HL-60/S4 treated with retinoic acid at 250 ng/mL for 4 days and 3 days (cell line): ENCODE data around the gene ARSG.
"Not testable (repeated sequence)": the region's sequence is repeated elsewhere in the genome, so short reads cannot be mapped to it uniquely, and the experiment has no call there.

ENCODE experiments used
- in situ Hi-C: fragments of 300-500 bp; cut with MboI; formaldehyde crosslinking; loops from 2 replicates; pipeline ENCODE4 v1.7.0; 2022; ENCODE audit warnings: low sequenced_read_pairs

ARSG gene

GRCh38 chr17:68290955-68291835 is at the start of gene ARSG, which contains the start of gene SLC16A6:
Gene ARSG, plus strand, starts transcription at chr17:68291495. Its CDS starts 15,999 bp downstream, at chr17:68307494.
Gene SLC16A6, minus strand, starts transcription at chr17:68291127. Its CDS starts 12,807 bp downstream, at chr17:68278320.
- in situ Hi-C loops = no loop called here

- in situ Hi-C loops = no loop called here
Observed at GRCh38 chr17:68246271-68247028, 44.8 kb upstream of the ARSG start.

- in situ Hi-C loops = no loop called here
Observed at GRCh38 chr17:68247445-68248198, 43.7 kb upstream of the ARSG start, which contains the start of gene AMZ2. Gene AMZ2, plus strand, starts transcription at chr17:68248043. Its CDS starts 2,145 bp downstream, at chr17:68250188.

GRCh38 chr17:68248199-68248825 is 43.0 kb upstream of the ARSG start:
- in situ Hi-C loops = no loop called here

GRCh38 chr17:68248891-68249290 is 42.4 kb upstream of the ARSG start:
- in situ Hi-C loops = no loop called here

- in situ Hi-C loops = no loop called here
Observed at GRCh38 chr17:68249354-68249765, 41.9 kb upstream of the ARSG start.

- in situ Hi-C loops = not testable (repeated sequence)
Observed at GRCh38 chr17:68253426-68253825, 37.9 kb upstream of the ARSG start.

GRCh38 chr17:68255151-68255550 is 36.1 kb upstream of the ARSG start:
- in situ Hi-C loops = no loop called here

GRCh38 chr17:68255731-68256538 is 35.4 kb upstream of the ARSG start:
- in situ Hi-C loops = no loop called here

- in situ Hi-C loops = not testable (repeated sequence)
Observed at GRCh38 chr17:68256701-68257100, 34.6 kb upstream of the ARSG start.

GRCh38 chr17:68257934-68258333 is 33.4 kb upstream of the ARSG start:
- in situ Hi-C loops = no loop called here

GRCh38 chr17:68258890-68259647 is 32.2 kb upstream of the ARSG start:
- in situ Hi-C loops = not testable (repeated sequence)

GRCh38 chr17:68259648-68259951 is 31.7 kb upstream of the ARSG start:
- in situ Hi-C loops = not testable (repeated sequence)

- in situ Hi-C loops = loop anchor here (10.0 kb wide), 2 partner anchors 135 to 195 kb away; partner anchors contain the start of gene WIPI1
Observed at GRCh38 chr17:68260051-68260762, 31.1 kb upstream of the ARSG start.

GRCh38 chr17:68262467-68262866 is 28.8 kb upstream of the ARSG start:
- in situ Hi-C loops = loop anchor here (10.0 kb wide), 2 partner anchors 132 to 192 kb away; partner anchors contain the start of gene WIPI1

- in situ Hi-C loops = loop anchor here (10.0 kb wide), 2 partner anchors 132 to 192 kb away; partner anchors contain the start of gene WIPI1
Observed at GRCh38 chr17:68263101-68263681, 28.1 kb upstream of the ARSG start.

- in situ Hi-C loops = loop anchor here (10.0 kb wide), 2 partner anchors 129 to 189 kb away; partner anchors contain the start of gene WIPI1
Observed at GRCh38 chr17:68265833-68266232, 25.5 kb upstream of the ARSG start.

GRCh38 chr17:68273722-68274121 is 17.6 kb upstream of the ARSG start:
- in situ Hi-C loops = no loop called here
